H1 (cell line): ENCODE results near the gene SH2D5. TPM values are rescaled to one million over a fixed set of nuclear protein-coding genes. Genes with fewer than 3 reads are reported as not detected.

Experiments
- CTCF ChIA-PET: fragments of 300-600 bp; sonication (Branson Sonifier 250); formaldehyde crosslinking; loops from one replicate; lab custom pipeline; 2021; ENCODE audit not compliant: partially characterized antibody; lab: Charles Lee
- POLR2A ChIA-PET: fragments of 300-600 bp; sonication (Branson Sonifier 250); formaldehyde crosslinking; loops from one replicate; lab custom pipeline; 2021; ENCODE audit warnings: inconsistent platforms; ENCODE audit not compliant: partially characterized antibody; lab: Charles Lee
- DNase-seq, 2 experiments: peaks; one replicate each; pipeline versions ENCODE4 v3.0.0 to v3.0.0-alpha.2; 2010 to 2022; ENCODE audit warnings: low spot score in 2 of 2, low read depth in 1 of 2, mixed read lengths in 1 of 2
- FAIRE-seq: peaks from 2 replicates; lab custom pipeline; 2011; peaks lifted over from hg19 to GRCh38; lab: Jason Lieb, UNC
- H2AFZ ChIP-seq: 2 replicates; pipeline ENCODE4 v1.8.1; 2012; ENCODE audit warnings: low read length, inconsistent platforms
- H2AK5ac ChIP-seq: 2 replicates; pipeline ENCODE4 v1.6.1; 2013; ENCODE audit warnings: low read depth, low read length
- H2BK120ac ChIP-seq: replicated peaks from 2 replicates; pipeline ENCODE3; 2013; ENCODE audit warnings: low read depth, low read length, inconsistent platforms
- H2BK12ac ChIP-seq: 2 replicates; pipeline ENCODE4 v1.6.1; 2013; ENCODE audit warnings: low read depth, low read length
- H2BK15ac ChIP-seq: 2 replicates; pipeline ENCODE4 v1.6.1; 2013; ENCODE audit warnings: low read length
- H2BK20ac ChIP-seq: 2 replicates; pipeline ENCODE4 v1.6.1; 2013; ENCODE audit warnings: low read length
- H2BK5ac ChIP-seq: 2 replicates; pipeline ENCODE4 v1.6.1; 2013; ENCODE audit warnings: low read depth, low read length
- H3K14ac ChIP-seq: 2 replicates; pipeline ENCODE4 v1.6.1; 2013; ENCODE audit warnings: inconsistent platforms; ENCODE audit not compliant: insufficient read length
- H3K18ac ChIP-seq: 2 replicates; pipeline ENCODE4 v1.6.1; 2013; ENCODE audit warnings: low read length; ENCODE audit errors: extremely low read depth
- H3K23ac ChIP-seq: 2 replicates; pipeline ENCODE4 v1.6.1; 2013; ENCODE audit warnings: inconsistent platforms; ENCODE audit not compliant: insufficient read length
- H3K23me2 ChIP-seq: 2 replicates; pipeline ENCODE4 v1.6.1; 2013; ENCODE audit warnings: low read depth, low read length
- H3K27ac ChIP-seq: 2 replicates; pipeline ENCODE4 v1.6.1; 2011; ENCODE audit warnings: low read depth, low read length, inconsistent platforms
- H3K27me3 ChIP-seq, 4 experiments: replicated peaks in 1 of 4; 1 replicate in 1 of 4; 2 replicates in 3 of 4; pipeline versions ENCODE4 v1.6.1 to v1.8.1; 2011 to 2013; ENCODE audit warnings: low read length in 3 of 4, mild to moderate bottlenecking in 3 of 4, inconsistent platforms in 2 of 4, mixed read lengths in 2 of 4, moderate library complexity in 1 of 4; ENCODE audit not compliant: control insufficient read depth in 3 of 4, insufficient read depth in 3 of 4; ENCODE audit errors: extremely low read depth in 1 of 4
- H3K36me3 ChIP-seq, 4 experiments: 2 replicates each; pipeline versions ENCODE4 v1.6.1 to v1.8.1; 2011 to 2013; ENCODE audit warnings: mild to moderate bottlenecking in 4 of 4, low read length in 3 of 4, moderate library complexity in 2 of 4, control low read depth in 1 of 4, inconsistent platforms in 1 of 4; ENCODE audit not compliant: insufficient read depth in 4 of 4, control insufficient read depth in 2 of 4
- H3K4ac ChIP-seq: replicated peaks from 2 replicates; pipeline ENCODE3; 2013; ENCODE audit warnings: low read length, low read depth, mixed read lengths, inconsistent platforms; ENCODE audit not compliant: insufficient read length
- H3K4me1 ChIP-seq, 4 experiments: replicated peaks in 1 of 4; 1 replicate in 1 of 4; 2 replicates in 3 of 4; pipeline versions ENCODE4 v1.6.1 to v1.8.1; 2011 to 2013; ENCODE audit warnings: low read length in 3 of 4, inconsistent platforms in 2 of 4, mixed read lengths in 1 of 4; ENCODE audit not compliant: insufficient read depth in 4 of 4, control insufficient read depth in 3 of 4
- H3K4me2 ChIP-seq, 2 experiments: 2 replicates each; pipeline versions ENCODE4 v1.6.1 to v1.8.1; 2011 to 2013; ENCODE audit warnings: low read depth in 2 of 2, low read length in 2 of 2, control low read depth in 1 of 2, inconsistent platforms in 1 of 2, mild to moderate bottlenecking in 1 of 2; ENCODE audit not compliant: insufficient read depth in 1 of 2
- H3K4me3 ChIP-seq, 4 experiments: fragments of 200-600, 300-600 bp in 1 of 4; sonication (generic), shearing (Covaris generic), sonication (Bioruptor Twin) in 1 of 4; 2 replicates each; pipeline versions ENCODE4 v1.5.1 to v1.8.1; 2011 to 2016; ENCODE audit warnings: low read length in 4 of 4, low read depth in 3 of 4, control low read depth in 2 of 4, inconsistent platforms in 2 of 4, mild to moderate bottlenecking in 2 of 4, mixed read lengths in 1 of 4, moderate library complexity in 1 of 4; ENCODE audit not compliant: insufficient read depth in 2 of 4; ENCODE audit errors: extremely low read depth in 1 of 4
- H3K56ac ChIP-seq: replicated peaks from 2 replicates; pipeline ENCODE3; 2013; ENCODE audit warnings: low read depth, mild to moderate bottlenecking, mixed read lengths, low read length, inconsistent platforms; ENCODE audit not compliant: insufficient read length
- H3K79me1 ChIP-seq: 2 replicates; pipeline ENCODE4 v1.6.1; 2013; ENCODE audit warnings: low read depth, low read length, control low read depth
- H3K79me2 ChIP-seq, 2 experiments: 2 replicates each; pipeline versions ENCODE4 v1.6.1 to v1.8.1; 2012 to 2013; ENCODE audit warnings: low read length in 2 of 2, mild to moderate bottlenecking in 2 of 2, inconsistent platforms in 1 of 2; ENCODE audit not compliant: insufficient read depth in 2 of 2, control insufficient read depth in 1 of 2
- H3K9ac ChIP-seq, 4 experiments: replicated peaks in 1 of 4; 1 replicate in 1 of 4; 2 replicates in 3 of 4; pipeline versions ENCODE4 v1.6.1 to v1.8.1; 2011 to 2013; ENCODE audit warnings: low read depth in 3 of 4, low read length in 3 of 4, control low read depth in 2 of 4, mild to moderate bottlenecking in 2 of 4, moderate library complexity in 2 of 4, inconsistent platforms in 1 of 4; ENCODE audit errors: extremely low read depth in 1 of 4
- H3K9me3 ChIP-seq, 2 experiments: 2 replicates each; pipeline versions ENCODE4 v1.6.1 to v1.8.1; 2012 to 2013; ENCODE audit warnings: mild to moderate bottlenecking in 2 of 2, moderate library complexity in 2 of 2, control low read depth in 1 of 2, inconsistent platforms in 1 of 2, low read depth in 1 of 2, low read length in 1 of 2, mixed read lengths in 1 of 2; ENCODE audit not compliant: insufficient read depth in 2 of 2
- H4K20me1 ChIP-seq, 2 experiments: replicated peaks in 1 of 2; 2 replicates each; pipeline versions ENCODE3 to v1.8.1; 2011 to 2013; ENCODE audit warnings: inconsistent platforms in 2 of 2, low read length in 2 of 2, mild to moderate bottlenecking in 1 of 2; ENCODE audit not compliant: insufficient read depth in 2 of 2, control insufficient read depth in 1 of 2
- H4K5ac ChIP-seq: 2 replicates; pipeline ENCODE4 v1.6.1; 2013; ENCODE audit warnings: low read length, low read depth, mixed read lengths, inconsistent platforms; ENCODE audit not compliant: insufficient read length
- H4K8ac ChIP-seq: 2 replicates; pipeline ENCODE4 v1.8.0; 2013; ENCODE audit warnings: mild to moderate bottlenecking, moderate library complexity, low read length, inconsistent platforms; ENCODE audit not compliant: insufficient read depth; ENCODE audit errors: extremely low read depth
- H4K91ac ChIP-seq: replicated peaks from 2 replicates; pipeline ENCODE3; 2013; ENCODE audit warnings: low read length, mixed read lengths, inconsistent platforms; ENCODE audit not compliant: insufficient read length
- BACH1 ChIP-seq: IDR thresholded peaks from 2 replicates; pipeline ENCODE4 v1.6.1; 2012; ENCODE audit warnings: low read length, improper control_type of control experiment
- BCL11A ChIP-seq, 2 experiments: IDR thresholded peaks; one replicate each; pipeline ENCODE4 v1.6.1; 2011; ENCODE audit warnings: low read depth in 2 of 2, low read length in 2 of 2, mild to moderate bottlenecking in 2 of 2
- CHD2 ChIP-seq: IDR thresholded peaks from 2 replicates; pipeline ENCODE4 v1.6.1; 2012; ENCODE audit warnings: low read length, improper control_type of control experiment
- EGR1 ChIP-seq: IDR thresholded peaks from 2 replicates; pipeline ENCODE4 v1.6.1; 2011; ENCODE audit warnings: low read depth, low read length, borderline replicate concordance
- GTF2F1 ChIP-seq: IDR thresholded peaks from 2 replicates; pipeline ENCODE4 v1.6.1; 2012; ENCODE audit warnings: low read depth, low read length, improper control_type of control experiment, borderline replicate concordance
- MAFK ChIP-seq: IDR thresholded peaks from 2 replicates; pipeline ENCODE4 v1.6.1; 2012; ENCODE audit warnings: low read depth, mild to moderate bottlenecking, improper control_type of control experiment, low read length
- NANOG ChIP-seq: IDR thresholded peaks from 2 replicates; pipeline ENCODE4 v1.6.1; 2011; ENCODE audit warnings: low read length, low read depth, mild to moderate bottlenecking, inconsistent platforms; ENCODE audit not compliant: insufficient read depth, poor library complexity, severe bottlenecking
- RXRA ChIP-seq: IDR thresholded peaks from 2 replicates; pipeline ENCODE4 v1.6.1; 2011; ENCODE audit warnings: low read depth, mild to moderate bottlenecking, low read length, moderate library complexity; ENCODE audit not compliant: insufficient read depth
- SIN3A ChIP-seq, 2 experiments: IDR thresholded peaks in 1 of 2; conservative IDR thresholded peaks in 1 of 2; 2 replicates each; pipeline ENCODE4 v1.6.1; 2011 to 2012; ENCODE audit warnings: low read length in 2 of 2, improper control_type of control experiment in 1 of 2, low read depth in 1 of 2, mild to moderate bottlenecking in 1 of 2
- SP1 ChIP-seq: IDR thresholded peaks from 2 replicates; pipeline ENCODE4 v1.6.1; 2011; ENCODE audit warnings: low read depth, low read length
- TAF1 ChIP-seq: IDR thresholded peaks from 2 replicates; pipeline ENCODE4 v1.6.1; 2011; ENCODE audit warnings: mild to moderate bottlenecking, low read depth, low read length
- ZNF274 ChIP-seq: IDR thresholded peaks from 2 replicates; pipeline ENCODE4 v1.7.0; 2012; ENCODE audit warnings: low read length, borderline replicate concordance; ENCODE audit errors: extremely low read depth
- WGBS, 2 experiments: shearing (Covaris generic) in 1 of 2; methylation state at CpG; one replicate each; pipeline versions ENCODE4 v1.1.6 to v1.1.7; 2013 to 2015; ENCODE audit warnings: low lambda C conversion rate in 2 of 2, mixed read lengths in 2 of 2, inconsistent platforms in 1 of 2, low coverage in 1 of 2, missing lambda C conversion rate in 1 of 2; ENCODE audit not compliant: insufficient replicate concordance in 2 of 2, insufficient coverage in 1 of 2, insufficient read length in 1 of 2; ENCODE audit errors: extremely low coverage in 1 of 2, missing lambda C conversion rate in 1 of 2; 5-methylcytosine and 5-hydroxymethylcytosine counted together
- polyA plus RNA-seq, 7 experiments: library from polyadenylated mRNA; depleted of rRNA in 3 of 7; stranded (reverse) in 5 of 7; unstranded in 2 of 7; fragments of >200 nt in 5 of 7; fragments of 200-250 nt in 2 of 7; gene quantifications; 1 replicate in 5 of 7; 2 replicates in 1 of 7; 4 replicates in 1 of 7; pipeline versions ENCODE4 v1.2.1 to v1.2.3, GENCODE V29; 2011 to 2013; ENCODE audit warnings: missing spikeins in 2 of 7, mixed read lengths in 2 of 7
- total RNA-seq: library from RNA; stranded (reverse); fragmentation: NEBNext Ultra II Directional; extraction: Animal tissue kit (Norgen Biotek cat#: 25700); gene quantifications from 2 replicates; pipeline ENCODE4 v1.2.1, GENCODE V29; 2021
- TF ChIP-seq, protein P1 (sequence below): IDR thresholded peaks from 2 replicates; pipeline ENCODE4 v1.6.1; 2012; ENCODE audit warnings: inconsistent platforms

SH2D5 gene
- total and polyA plus RNA-seq, 2 of the 8 experiments (the other 6 are each of a cell fraction or from before 2014, with no cell fraction given): 13.2 to 18.4 TPM

DNA sequence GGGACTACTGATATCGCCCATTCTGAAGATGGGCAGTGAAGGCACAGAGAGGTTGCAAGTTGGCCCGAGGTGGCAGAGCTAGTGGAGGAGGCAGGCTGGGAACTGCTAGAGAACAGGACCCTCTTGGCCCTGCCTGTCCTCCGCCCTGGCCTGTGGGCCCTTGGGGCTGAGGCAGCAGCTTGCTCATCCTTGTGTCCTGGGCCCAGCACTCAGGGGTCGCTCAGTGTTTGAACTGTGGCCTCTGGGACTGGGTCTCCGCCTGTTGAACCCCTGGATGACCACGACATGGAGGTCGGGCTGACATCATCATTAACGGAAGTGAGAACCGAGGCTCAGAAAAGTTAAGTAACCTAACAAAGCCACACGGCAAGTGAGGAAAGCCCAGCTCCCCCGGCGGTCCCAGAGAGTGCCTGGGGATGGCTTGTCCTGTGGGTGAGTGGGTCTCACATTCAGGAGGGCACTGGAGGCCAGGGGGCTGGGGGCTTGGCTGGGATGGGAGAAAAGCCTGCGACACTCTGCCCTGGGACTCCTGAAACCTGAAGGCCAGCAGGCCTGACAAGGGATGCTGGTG, 48.4 kb downstream of the SH2D5 start:
- Histone ChIP-seq H3K79me2 (no peaks in the 10 kb centered on the region), H3K36me3 (peaks cover 0 to 4% (median 0%) of the 10 kb centered on the region in 4 experiments; a peak in 1 of 8 replicates), H3K4me1 (no peaks in the 10 kb centered on the region; a peak in 1 of 7 replicates), H2BK120ac (no peak overlapping the region), H3K9ac (no peak overlapping the region), H2AK5ac (no peak overlapping the region), H3K4me2 (no peak overlapping the region), H4K20me1 (peaks cover 0 to 2% of the 10 kb centered on the region in 2 experiments), H3K9me3 (no peaks in the 10 kb centered on the region), H4K91ac (no peak overlapping the region), H3K79me1 (no peaks in the 10 kb centered on the region), H2BK20ac (no peak overlapping the region), H2BK5ac (no peak overlapping the region), H2BK12ac (no peak overlapping the region), H2BK15ac (no peak overlapping the region), H3K23ac (no peak overlapping the region), H3K23me2 (no peaks in the 10 kb centered on the region), H4K5ac (no peak overlapping the region), H3K4ac (no peak overlapping the region), H3K18ac (no peak overlapping the region), H3K4me3 (no peak overlapping the region), H3K14ac (no peak overlapping the region), H3K56ac (no peak overlapping the region), H3K27ac (no peak overlapping the region), H4K8ac (no peak overlapping the region; the same call in 1 of the 2 replicates), H2AFZ (no peak overlapping the region), H3K27me3 (no peaks in the 10 kb centered on the region; a peak in 1 of 7 replicates)
- POLR2A ChIA-PET: interaction anchor here (2.2 kb wide), 1 partner anchor 11 kb away, joined by 9 read pairs; no protein-coding TSS in a partner anchor
- FAIRE-seq (no peak), DNase-seq (no peak)
- TF ChIP-seq SIN3A (conservative IDR thresholded peaks at IDR 0.05 in 1 of 2, IDR thresholded peaks at IDR 0.05 in 1 of 2; ENCODE audit: low read depth in 1 of 2, low read length in 2 of 2) (no peak), NANOG (no peak), BCL11A (IDR thresholded peaks at IDR 0.05; ENCODE audit: low read depth in 2 of 2, low read length in 2 of 2) (no peak), BACH1 (no peak), TAF1 (no peak), MAFK (no peak), CHD2 (no peak), GTF2F1 (no peak), ZNF274 (no peak), RXRA (no peak), SP1 (no peak), EGR1 (no peak)
- TF ChIP-seq, protein P1, sequence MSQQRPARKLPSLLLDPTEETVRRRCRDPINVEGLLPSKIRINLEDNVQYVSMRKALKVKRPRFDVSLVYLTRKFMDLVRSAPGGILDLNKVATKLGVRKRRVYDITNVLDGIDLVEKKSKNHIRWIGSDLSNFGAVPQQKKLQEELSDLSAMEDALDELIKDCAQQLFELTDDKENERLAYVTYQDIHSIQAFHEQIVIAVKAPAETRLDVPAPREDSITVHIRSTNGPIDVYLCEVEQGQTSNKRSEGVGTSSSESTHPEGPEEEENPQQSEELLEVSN: no peak
- 89% methylated on average over 13 of the region's 13 CpGs; no CpG with 5 or more reads in 1 of the 2 experiments for WGBS, 2 experiments
- CTCF ChIA-PET: interaction anchor here (0.7 to 2.2 kb wide), 3 partner anchors 10 to 13 kb away, joined by 3 to 6 read pairs (median 4); no protein-coding TSS in a partner anchor
